CD1c-positive myeloid dendritic cell (primary cell): ENCODE data around the gene ALDH4A1.

Source experiments
- DNase-seq: peaks from one replicate; pipeline ENCODE4 v3.0.0-alpha.2; 2016; ENCODE audit errors: extremely low spot score

Gene ALDH4A1, protein sequence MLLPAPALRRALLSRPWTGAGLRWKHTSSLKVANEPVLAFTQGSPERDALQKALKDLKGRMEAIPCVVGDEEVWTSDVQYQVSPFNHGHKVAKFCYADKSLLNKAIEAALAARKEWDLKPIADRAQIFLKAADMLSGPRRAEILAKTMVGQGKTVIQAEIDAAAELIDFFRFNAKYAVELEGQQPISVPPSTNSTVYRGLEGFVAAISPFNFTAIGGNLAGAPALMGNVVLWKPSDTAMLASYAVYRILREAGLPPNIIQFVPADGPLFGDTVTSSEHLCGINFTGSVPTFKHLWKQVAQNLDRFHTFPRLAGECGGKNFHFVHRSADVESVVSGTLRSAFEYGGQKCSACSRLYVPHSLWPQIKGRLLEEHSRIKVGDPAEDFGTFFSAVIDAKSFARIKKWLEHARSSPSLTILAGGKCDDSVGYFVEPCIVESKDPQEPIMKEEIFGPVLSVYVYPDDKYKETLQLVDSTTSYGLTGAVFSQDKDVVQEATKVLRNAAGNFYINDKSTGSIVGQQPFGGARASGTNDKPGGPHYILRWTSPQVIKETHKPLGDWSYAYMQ

DNA sequence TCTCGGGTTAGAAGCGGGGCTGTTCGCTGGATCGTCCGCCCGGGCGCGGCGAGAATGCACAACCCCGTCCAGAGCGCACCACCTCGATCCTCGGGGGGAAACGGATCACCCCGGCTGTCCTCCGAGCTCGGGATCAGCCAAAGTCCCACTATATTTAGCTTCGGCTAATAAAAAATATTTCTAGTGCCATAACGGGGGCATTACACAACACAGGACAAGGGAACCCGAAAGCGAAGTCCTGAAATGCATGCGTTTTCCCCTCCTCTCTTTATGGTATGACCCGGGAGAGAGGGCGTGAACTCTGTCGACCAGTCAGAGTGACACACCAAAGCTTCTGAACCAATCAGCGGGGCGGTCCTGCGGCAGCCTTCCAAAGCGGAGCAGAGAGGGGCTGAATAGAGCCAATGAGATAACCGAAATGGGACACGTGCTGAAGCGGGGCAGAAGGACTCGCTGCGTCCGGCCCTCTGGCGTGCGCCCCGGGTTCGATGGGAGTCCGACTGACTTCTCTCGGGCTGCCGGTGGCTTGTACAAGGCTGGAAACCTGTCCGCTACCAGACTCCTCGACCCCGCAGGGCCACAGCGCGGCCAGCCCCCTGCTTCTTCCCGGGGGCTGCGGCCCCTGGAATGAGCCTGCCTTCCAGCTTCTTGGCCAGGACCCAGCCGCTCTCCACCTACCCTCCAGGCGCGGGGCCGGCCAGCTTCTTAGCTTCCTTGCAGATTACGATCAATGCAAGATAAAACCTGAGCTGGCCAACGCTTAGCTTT lies at the start of gene ALDH4A1:
ALDH4A1 (minus strand) TSS at position 33 of the 768 bp plus-strand sequence; CDS start at position 1, 32 bp downstream.
- peak; percentile 98 for DNase-seq

DNA sequence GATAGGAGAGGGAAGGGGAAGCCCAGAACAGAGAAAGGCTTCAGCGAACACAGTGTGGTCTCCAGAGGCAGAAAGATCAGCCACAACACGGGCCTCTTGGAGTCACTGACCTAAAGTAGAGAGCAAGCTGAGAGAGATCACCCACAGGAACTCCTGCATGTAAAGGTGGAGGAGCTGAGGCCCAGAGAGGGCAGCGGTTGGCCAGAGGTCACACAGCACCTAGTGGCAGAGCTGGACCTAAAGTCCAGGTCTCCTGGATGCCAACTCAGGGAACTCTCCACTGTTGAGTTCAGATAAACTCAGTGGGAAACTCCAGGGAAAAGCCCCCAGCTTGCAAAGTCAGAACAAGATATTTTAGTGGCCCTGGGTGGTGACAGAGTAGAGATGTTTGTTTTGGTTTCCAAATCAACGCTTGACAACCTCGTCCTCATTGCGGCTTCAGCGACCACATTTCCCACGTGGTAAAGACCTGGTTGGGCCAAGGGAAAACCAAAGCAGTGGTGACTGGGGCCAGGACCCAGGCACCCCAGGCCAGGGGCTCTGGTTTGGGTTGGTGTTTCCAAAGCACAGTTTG lies 49.5 kb upstream of the ALDH4A1 start:
- DNase-seq = peak; percentile 74

DNA sequence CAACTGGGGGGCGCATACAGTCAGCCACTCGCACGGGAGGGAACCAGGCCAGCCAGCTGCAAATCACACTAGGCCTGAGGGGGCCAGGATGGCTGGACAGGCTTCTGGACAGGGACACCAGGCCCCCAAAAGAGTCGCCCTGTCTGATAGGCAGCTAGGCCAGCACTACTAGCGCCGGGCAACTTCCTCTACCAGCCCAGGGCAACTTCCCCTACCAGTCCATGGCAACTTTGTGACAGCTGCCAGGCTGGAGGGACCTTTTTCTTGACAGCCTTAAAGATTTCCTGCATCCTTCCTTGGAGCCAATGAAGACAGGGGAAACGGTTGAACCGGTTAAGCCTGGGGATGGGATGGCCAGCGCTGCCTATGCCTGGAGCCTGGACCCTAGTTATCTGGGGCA lies 49.1 kb upstream of the ALDH4A1 start:
- DNase-seq = peak; percentile 72

DNA sequence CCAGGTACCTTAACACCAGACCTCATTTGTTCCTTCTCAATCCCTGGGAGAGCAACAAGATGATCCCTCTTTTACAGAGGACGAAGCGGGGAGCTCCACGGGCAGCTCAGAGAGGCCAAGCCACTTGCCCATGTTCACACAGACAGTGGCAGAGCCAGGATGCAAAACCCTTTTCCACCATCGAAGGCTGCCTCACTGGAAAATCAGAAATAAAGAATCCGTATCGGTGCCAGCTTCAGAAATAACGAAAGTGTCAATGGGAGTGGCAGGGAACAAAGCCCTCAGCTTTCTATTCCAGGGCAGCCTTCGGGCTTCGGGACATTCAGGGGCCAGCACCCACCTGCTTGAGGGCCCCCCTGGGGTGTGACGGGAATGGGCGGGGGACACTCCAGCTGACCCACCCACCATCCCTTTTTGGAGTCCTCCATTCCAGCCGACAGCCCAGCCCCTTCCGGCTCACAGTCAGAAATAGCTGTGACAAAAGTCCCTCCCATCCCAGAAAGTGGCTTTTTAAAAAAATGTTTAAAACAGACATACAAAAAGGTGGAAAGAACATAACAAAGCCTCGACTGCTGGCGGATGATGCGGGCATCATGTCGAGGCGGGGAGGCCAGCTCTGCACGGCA lies 48.2 kb upstream of the ALDH4A1 start:
- DNase-seq = no peak

DNA sequence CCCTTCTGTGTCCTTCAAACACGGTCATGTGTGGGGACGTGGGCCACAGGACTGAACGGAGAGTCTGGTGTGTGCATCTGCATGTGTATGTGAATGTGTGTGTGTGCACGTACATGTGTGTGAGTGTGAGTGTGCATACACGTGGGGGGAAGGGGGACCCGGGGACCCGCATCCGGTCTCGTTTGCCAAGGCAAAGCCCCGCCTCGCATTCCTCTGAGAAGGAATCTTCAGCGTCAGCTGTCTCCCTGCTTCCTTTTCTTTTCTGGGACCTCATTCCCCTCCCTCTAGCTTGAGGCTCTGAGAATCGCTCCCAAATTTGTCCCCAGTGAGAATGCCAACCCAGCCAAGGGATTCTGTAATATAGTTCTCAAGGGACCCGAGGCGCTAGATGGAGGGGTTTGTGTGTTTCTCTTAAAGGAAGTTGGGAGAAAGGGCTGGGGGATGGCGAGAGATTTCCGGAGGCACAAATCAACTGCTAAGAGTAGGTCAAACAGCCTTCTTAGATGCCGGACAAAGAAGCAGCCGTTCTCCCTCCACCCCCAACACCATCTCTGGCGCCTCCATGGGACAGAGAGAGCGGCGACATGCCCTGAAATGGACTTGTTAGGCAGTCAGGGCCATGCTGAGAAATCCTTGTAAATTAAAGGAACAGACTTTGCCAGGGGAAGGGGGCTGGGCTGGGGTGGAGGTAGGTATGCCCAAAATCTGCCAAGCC lies 47.5 kb upstream of the ALDH4A1 start:
- DNase-seq = peak; percentile 28

DNA sequence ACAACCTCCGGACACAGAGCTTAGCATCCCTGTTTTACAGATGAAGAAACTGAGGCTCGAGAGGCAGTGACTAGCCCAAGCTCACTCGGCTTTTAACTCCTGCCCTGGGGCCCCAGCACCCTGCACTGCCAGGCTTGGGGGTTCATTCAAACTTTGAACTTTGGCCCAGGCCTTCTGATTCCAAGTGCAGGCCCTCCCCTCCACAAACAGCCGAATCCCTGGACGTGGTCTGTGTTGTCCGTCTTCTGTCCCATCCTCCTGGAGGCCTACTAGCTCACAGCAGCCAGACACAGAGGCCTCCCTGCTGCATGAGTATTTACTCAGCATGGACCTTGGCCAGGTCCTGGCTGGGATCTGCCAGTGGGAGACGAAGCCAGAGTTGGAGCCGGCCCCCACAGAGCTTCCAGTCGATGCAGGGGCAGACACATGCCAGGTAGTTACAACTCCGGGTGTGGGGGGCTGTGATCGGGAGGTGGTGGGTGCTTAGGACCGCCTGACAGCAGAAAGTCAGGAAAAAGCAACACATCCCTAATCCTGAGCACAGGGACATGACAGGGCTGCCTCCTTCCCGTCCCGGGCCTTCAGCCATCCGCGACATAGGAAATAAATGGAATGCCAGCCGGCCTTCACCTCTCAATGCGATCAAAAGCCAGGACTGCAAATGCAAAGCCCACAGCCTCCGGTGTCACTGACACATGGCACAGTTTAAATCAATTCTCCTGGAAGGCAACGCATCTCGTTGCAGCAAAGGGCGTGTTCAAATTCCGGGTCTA lies 46.7 kb upstream of the ALDH4A1 start:
- DNase-seq = no peak

DNA sequence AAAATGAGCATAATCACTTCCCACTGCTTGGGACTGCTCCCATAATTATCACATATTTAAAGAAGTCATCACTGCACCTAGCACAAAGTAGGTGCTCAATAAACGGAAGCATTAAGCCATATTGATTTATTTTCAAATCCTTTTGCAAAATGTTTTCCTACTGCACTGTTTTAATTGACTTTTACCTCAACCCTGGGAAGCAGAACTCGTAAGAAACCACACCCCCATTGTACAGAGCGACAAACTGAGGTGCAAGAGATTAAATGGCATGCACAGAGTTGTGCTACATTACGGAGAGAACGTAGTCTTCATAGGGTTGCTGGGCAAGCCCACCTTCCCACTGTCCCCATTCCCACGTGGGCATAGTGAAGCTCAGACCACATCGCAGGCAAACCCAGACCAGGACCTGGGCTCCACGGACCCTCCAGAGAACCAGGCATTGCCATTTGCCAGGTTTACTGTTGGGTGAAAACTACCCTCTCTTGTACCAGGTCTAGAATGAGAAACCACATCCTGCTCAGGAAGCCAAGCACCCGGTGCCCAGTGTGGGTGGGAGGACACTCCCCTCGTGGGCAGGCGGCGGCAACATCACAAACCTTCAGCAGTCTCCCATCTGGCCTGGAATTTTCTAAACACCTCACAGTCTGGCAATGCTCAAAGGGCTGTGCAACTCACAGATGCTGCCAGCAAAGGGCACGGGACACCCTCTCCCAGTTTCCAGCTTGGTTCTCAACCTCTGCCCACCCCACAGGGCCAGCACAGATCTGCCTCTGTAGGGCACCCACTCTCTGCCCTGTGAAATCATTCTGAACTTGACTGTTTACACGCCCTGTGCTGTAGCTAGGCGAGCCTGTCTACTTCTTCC lies 45.9 kb upstream of the ALDH4A1 start:
- DNase-seq = peak; percentile 55

DNA sequence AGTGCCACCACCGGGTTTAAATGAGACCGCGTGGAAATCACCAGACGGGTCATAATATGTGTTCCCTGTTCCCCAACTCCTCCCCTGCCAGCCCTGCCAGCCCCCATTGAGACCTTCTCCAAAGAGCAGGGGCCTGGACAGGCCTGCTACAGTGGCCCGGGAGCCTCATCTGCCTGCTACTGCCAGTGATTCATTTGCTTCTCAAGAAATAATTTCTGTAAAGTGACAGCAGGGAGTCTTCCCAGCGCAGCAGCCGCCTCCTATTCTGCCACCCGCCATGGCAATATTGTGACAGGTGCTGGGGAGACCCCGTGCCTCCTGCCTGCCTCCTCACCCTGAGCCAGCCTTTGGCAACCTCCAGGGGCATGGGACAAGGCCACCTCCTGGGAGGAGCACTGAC lies 45.2 kb upstream of the ALDH4A1 start:
- no peak for DNase-seq

DNA sequence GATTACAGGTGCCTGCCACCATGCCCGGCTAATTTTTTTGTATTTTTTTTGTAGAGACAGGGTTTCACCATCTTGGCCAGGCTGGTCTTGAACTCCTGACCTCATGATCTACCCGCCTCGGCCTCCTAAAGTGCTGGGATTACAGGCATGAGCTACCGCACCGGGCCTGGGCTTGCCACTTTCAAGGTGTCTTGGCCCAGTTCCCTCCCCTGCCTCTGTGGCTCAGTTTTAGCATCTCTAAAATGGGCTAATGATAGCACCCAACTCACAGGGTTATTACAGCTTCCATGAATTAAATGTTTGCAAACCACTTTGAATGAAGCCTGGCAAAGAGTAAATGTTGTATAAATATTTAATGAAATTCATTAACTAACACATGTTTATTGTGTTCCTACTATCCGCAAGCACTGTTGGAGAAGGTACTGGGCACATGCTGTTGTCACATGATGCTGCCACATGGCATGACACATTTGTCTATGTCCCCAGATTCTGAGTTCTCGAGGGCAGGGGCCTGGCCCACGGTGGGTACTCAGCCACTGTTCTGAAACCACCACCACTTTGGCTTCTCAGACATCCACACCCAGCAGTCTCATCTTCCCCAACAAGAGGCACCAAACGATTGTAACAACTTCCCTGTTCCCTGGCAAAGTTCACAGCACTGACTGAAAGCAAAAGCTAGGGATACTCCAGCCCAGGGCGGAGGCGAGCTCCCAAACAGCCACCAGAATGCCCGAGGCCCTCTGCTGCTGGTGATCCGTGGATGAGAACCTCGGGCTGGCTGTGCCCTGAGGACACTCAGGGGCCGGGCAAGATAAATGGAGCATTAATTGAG lies 44.4 kb upstream of the ALDH4A1 start:
- peak; percentile 47 for DNase-seq

DNA sequence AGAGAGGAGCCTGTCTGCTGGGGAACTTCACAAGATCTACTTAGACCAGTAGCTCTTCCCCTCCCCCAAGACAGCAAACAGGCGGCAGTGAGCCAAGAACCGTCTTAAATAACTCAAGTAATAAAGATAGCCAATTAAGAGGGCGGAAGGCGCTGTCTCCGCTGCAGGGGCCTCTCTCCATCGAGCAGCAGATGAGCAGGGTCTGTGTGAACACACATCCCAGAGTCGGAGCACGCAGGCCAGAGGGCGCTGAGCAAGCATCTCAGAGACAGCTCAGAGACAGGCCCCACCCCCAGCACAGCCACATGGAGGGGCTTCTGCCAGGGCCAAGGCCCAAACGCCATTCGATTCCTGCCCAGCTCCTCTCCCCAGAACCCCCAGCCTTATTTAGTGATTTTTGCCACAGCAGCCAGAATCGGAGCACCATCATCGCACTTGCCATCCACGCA lies 43.1 kb upstream of the ALDH4A1 start:
- no peak for DNase-seq

DNA sequence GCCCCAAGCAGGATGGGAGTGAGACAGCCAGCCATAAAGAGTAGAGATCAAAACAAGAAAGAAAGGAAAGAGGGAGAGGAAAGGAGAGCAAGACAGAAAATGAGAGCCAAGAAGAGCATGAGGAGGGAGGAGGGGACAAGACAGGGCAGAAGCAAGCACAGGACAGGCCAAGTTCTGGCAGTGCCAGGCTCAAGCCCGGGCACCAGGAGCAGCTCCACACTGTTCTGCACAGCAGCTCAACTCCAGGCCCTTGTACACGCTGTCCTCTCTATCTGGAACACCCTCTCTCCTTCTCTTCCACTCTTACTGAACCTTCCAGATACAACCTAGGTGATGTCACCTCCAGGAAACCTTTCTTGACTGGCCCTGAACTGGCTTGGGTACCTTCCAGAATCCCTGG lies 42.5 kb upstream of the ALDH4A1 start:
- no peak for DNase-seq

DNA sequence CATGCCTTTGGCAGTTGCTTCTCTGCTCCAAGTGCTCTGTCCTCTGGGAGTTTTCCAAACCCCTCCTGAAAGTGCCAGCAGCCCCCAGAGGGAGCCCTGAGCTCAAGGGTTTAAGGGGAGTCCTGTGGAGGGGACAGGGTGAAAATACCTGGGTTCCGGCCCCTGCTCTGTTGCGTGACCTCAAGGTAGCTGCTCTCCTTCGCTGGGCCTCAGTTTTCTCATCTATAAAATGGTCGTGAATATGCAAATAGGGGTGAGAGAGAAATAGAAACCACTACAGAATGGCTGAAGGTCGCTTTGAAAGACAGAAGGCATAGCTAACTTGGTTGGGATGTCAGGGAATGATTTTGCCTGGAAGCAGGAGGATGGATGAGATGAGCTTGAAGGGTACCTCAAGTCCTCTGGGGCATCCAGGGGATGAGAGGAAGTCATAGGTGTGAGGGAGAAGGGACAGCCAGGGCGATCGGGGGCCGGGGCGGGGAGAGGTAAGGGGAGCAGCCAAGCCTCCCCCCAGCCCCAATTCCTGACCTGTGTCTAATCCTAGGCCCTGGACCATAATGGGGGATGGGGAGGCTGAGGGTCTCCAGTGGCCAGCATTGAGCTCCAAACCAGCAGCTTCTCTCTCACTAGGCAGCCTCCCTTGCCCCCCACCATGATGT lies 41.7 kb upstream of the ALDH4A1 start:
- no peak for DNase-seq

DNA sequence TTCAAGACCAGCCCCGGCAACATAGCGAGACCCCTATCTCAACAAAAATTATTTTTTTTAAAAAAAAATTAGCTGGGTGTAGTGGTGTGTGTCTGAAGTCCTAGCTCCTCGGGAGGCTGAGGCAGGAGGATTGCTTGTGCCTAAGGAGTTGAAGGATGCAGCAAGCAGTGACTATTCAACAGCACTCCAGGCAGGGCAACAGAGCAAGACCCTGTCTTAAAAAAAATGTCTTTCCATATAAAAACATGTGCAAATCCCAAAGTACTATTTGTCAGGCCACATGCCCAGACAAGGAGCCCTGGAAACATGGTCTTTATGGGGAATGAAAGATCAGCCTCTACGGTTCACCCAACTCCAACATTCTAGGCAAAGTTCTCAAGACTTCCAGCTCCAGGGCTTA lies 40.8 kb upstream of the ALDH4A1 start:
- DNase-seq = no peak

DNA sequence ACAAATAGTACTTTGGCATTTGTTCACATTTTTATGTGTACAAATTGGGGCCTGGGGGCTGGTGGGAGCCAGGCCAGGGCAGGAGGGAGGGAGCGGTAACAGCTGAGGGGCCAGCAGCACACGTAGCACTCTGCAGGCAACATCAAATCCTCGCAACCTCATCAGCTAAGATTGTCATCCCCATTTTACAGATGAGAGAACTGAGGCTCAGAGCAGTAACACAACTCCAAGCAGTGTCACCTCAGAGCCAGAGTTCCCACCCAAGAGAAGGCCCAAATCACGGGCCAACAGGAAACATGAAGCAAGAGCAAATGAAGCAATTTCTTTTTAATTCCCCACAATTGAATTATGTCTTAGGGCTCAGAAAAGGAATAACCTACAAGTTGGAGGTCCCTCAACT lies 40.0 kb upstream of the ALDH4A1 start:
- no peak for DNase-seq

DNA sequence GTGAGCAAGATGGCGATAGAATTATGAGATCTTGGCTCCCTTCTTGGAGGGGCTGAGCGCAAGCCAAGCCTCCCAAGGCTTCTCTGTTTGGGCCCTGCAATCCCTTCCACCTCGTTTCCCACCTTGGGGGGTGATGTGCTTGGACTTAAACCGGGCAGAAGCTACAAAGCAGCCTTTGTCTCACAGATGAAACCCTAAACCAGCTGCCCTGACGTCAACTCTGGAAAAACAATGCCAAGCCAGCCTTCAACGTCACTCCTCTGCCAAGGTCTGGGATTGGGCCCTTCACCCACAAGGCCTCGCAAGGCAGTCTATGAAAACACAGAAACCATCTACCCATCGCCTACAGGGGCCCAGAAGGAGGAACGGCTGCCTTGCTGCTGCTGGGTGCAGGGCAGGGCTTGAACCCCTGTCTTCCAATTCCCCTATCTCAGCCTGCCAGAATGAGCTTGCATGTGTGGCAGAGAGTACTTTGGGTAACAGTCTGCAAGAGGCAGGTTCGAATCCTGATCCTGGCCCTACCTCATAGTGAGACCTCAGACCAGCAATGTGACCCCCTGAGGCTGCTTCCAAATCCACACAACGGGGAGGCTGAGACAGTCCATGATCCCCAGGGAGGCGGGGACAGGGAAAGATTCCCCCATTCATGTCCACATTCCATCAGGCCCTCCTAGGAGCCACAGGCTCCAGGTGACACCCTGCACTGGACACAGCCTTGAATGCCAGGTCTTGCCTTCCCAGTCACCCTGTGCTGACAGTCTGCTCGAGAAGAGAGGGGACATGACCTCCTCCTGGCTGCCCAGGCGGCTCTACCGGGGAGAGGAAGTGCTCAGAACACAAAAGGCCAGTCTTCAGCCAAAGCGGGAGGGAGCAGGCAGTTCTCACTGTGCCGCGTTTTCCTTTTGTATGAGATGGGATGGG lies 39.1 kb upstream of the ALDH4A1 start:
- DNase-seq = no peak

DNA sequence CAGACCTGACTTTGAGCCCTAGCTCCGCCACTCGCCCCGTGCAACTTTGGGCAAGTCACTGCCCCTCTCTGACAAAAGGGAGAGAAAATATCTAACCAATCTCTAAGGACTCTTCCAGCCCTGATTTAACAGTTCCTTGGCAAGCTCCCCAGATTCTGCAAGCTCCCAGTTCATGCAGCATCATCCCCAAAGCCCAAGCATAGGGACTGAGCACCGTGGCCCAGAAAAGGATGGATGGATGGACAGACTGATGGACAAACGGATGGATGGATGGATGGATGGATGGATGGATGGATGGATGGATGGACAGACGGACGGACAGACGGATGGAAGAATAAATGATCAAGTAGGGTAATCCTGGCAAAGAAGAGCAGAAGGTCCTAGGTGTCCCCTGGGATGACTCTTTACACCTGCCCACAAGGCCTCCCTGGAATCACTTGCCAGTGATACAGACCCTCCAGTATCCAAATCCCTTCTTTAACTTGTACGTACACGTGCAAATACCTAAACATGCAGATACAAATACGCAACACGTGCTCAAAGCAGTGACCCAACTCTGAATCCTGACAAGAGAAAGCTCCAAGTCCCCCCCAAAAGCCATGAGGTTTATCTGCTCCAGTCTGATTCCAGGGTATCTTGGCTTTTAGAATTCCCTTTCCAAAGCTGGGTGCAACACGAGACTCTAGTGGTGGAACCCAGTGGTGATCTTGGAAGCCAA lies 38.1 kb upstream of the ALDH4A1 start:
- no peak for DNase-seq
